Measurements from ENCODE around the gene BRME1.

BRME1 gene

GRCh38 chr19:13894552-13894951 is 11.4 kb downstream of the BRME1 start:
- no peak overlapping the region for H3K4me3 ChIP-seq (ENCODE audit: low read depth, low read length)
- TF ChIP-seq, protein P1, sequence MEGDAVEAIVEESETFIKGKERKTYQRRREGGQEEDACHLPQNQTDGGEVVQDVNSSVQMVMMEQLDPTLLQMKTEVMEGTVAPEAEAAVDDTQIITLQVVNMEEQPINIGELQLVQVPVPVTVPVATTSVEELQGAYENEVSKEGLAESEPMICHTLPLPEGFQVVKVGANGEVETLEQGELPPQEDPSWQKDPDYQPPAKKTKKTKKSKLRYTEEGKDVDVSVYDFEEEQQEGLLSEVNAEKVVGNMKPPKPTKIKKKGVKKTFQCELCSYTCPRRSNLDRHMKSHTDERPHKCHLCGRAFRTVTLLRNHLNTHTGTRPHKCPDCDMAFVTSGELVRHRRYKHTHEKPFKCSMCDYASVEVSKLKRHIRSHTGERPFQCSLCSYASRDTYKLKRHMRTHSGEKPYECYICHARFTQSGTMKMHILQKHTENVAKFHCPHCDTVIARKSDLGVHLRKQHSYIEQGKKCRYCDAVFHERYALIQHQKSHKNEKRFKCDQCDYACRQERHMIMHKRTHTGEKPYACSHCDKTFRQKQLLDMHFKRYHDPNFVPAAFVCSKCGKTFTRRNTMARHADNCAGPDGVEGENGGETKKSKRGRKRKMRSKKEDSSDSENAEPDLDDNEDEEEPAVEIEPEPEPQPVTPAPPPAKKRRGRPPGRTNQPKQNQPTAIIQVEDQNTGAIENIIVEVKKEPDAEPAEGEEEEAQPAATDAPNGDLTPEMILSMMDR (IDR thresholded peaks at IDR 0.05; ENCODE audit: low read depth, low read length, missing control alignments): no peak
- DNase-seq (ENCODE audit: low read depth): no peak
- in situ Hi-C loops (cut with HindIII; ENCODE audit: low sequenced_read_pairs): no loop called here

GRCh38 chr19:13892870-13893269 is 13.0 kb downstream of the BRME1 start:
- no peak for DNase-seq (ENCODE audit: low read depth)
- TF ChIP-seq, protein P1 (IDR thresholded peaks at IDR 0.05; ENCODE audit: low read depth, low read length, missing control alignments): no peak
- H3K4me3 ChIP-seq (ENCODE audit: low read depth, low read length): no peak overlapping the region
- in situ Hi-C loops (cut with HindIII; ENCODE audit: low sequenced_read_pairs): no loop called here

- no peak overlapping the region for H3K4me3 ChIP-seq (ENCODE audit: low read depth, low read length)
- TF ChIP-seq, protein P1 (IDR thresholded peaks at IDR 0.05; ENCODE audit: low read depth, low read length, missing control alignments): no peak
- in situ Hi-C loops (cut with HindIII; ENCODE audit: low sequenced_read_pairs): no loop called here
- no peak for DNase-seq (ENCODE audit: low read depth)
Measured at GRCh38 chr19:13890136-13890535, 15.8 kb downstream of the BRME1 start.

GRCh38 chr19:13888281-13888680 is 17.6 kb downstream of the BRME1 start:
- no peak for DNase-seq (ENCODE audit: low read depth)
- in situ Hi-C loops (cut with HindIII; ENCODE audit: low sequenced_read_pairs): loop anchor here (5.0 kb wide), 1 partner anchor 189 kb away; no protein-coding TSS in a partner anchor

GRCh38 chr19:13887517-13887916 is 18.4 kb downstream of the BRME1 start:
- TF ChIP-seq, protein P1 (IDR thresholded peaks at IDR 0.05; ENCODE audit: low read depth, low read length, missing control alignments): no peak
- no peak for DNase-seq (ENCODE audit: low read depth)
- in situ Hi-C loops (cut with HindIII; ENCODE audit: low sequenced_read_pairs): loop anchor here (5.0 kb wide), 1 partner anchor 190 kb away; no protein-coding TSS in a partner anchor
- H3K4me3 ChIP-seq (ENCODE audit: low read depth, low read length): no peak overlapping the region

More at GRCh38 chr19:13888281-13888680, 17.6 kb downstream of the BRME1 start:
- no peak overlapping the region for H3K4me3 ChIP-seq (ENCODE audit: low read depth, low read length)
- TF ChIP-seq, protein P1 (IDR thresholded peaks at IDR 0.05; ENCODE audit: low read depth, low read length, missing control alignments): no peak

GRCh38 chr19:13887018-13887436 is 18.9 kb downstream of the BRME1 start:
- TF ChIP-seq, protein P1 (IDR thresholded peaks at IDR 0.05; ENCODE audit: low read depth, low read length, missing control alignments): no peak
- H3K4me3 ChIP-seq (ENCODE audit: low read depth, low read length): no peak overlapping the region
- DNase-seq (ENCODE audit: low read depth): no peak
- in situ Hi-C loops (cut with HindIII; ENCODE audit: low sequenced_read_pairs): loop anchor here (5.0 kb wide), 1 partner anchor 190 kb away; no protein-coding TSS in a partner anchor
